Osteocyte (in vitro differentiated cells): ENCODE results near the gene P2RX6. TPM values are rescaled to one million over a fixed set of nuclear protein-coding genes. Genes with fewer than 3 reads are reported as not detected.

Experiments used
- DNase-seq: peaks from one replicate; pipeline ENCODE4 v3.0.0; 2021; ENCODE audit warnings: mixed read lengths; ENCODE audit not compliant: unreplicated experiment; ENCODE audit errors: extremely low spot score
- H3K27ac Mint-ChIP-seq: one replicate; pipeline ENCODE4 v1.8.0; 2021; ENCODE audit warnings: mild to moderate bottlenecking, mixed read lengths; ENCODE audit not compliant: unreplicated experiment
- H3K27me3 Mint-ChIP-seq: one replicate; pipeline ENCODE4 v1.8.0; 2021; ENCODE audit warnings: mixed read lengths; ENCODE audit not compliant: unreplicated experiment
- H3K36me3 Mint-ChIP-seq: one replicate; pipeline ENCODE4 v1.8.0; 2021; ENCODE audit warnings: mixed read lengths; ENCODE audit not compliant: unreplicated experiment
- H3K4me1 Mint-ChIP-seq: one replicate; pipeline ENCODE4 v1.8.0; 2021; ENCODE audit warnings: mixed read lengths; ENCODE audit not compliant: unreplicated experiment
- H3K4me3 Mint-ChIP-seq: one replicate; pipeline ENCODE4 v1.8.0; 2021; ENCODE audit warnings: mild to moderate bottlenecking, moderate library complexity, mixed read lengths; ENCODE audit not compliant: unreplicated experiment
- H3K9me3 Mint-ChIP-seq: one replicate; pipeline ENCODE4 v1.8.0; 2021; ENCODE audit warnings: mixed read lengths; ENCODE audit not compliant: unreplicated experiment
- long read RNA-seq: library from polyadenylated mRNA; unstranded; transcript quantifications from one replicate; pipeline ENCODE4 v2.0.0, GENCODE V29; 2021
- total RNA-seq: library from RNA; stranded (reverse); gene quantifications from 2 replicates; pipeline ENCODE4 v1.2.1, GENCODE V29; 2021
- TF ChIP-seq, protein P1 (sequence below): fragments of 200-600 bp; sonication (generic); IDR thresholded peaks from 2 replicates; pipeline ENCODE4 v1.5.0; 2021; ENCODE audit warnings: antibody characterized with exemption, mild to moderate bottlenecking, moderate library complexity

P2RX6 gene
- total RNA-seq = 2.6 and 3.5 TPM in 2 replicates
- long read RNA-seq, partial matches to known transcripts = 0 of 1 reads
- long read RNA-seq, other reads (novel, unspliced or antisense) = 0 of 1 reads

DNA sequence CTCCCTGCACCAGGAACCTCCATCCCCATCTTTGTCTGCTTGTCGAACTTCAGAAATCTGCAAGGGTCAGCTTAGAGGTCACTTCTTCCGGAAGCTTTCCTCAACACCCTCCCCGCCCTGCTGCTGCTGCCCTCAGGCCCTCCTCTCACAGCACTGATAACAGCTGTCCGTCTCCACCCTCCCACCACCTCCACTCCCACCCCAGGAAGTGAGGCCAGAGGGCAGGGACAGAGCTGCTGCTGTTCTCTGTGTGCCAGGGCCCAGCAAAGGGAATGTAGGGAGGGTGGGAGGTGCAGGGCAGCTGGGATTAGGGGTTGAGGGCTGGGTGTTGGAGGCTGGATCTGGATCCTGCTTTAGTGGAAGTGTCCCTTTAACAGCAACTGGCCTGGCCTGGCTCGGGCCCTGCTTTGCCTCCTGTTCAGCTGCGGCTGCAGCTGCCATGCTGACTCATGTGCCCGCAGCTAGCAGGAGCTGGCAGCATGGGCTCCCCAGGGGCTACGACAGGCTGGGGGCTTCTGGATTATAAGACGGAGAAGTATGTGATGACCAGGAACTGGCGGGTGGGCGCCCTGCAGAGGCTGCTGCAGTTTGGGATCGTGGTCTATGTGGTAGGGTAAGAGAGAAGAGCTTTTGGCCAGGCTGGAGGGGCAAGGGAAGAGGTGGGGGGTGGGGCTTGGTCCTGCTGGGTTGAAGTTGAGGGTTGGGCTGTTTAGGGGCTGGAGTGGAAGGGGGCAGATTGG is at the start of gene P2RX6:
Gene P2RX6 (plus strand): TSS at position 440 of the 740 bp plus-strand sequence. CDS start 10 bp downstream, at position 450.
- Mint-ChIP-seq H3K4me1 (peaks cover 33% of the 10 kb centered on the region), H3K9me3 (no peaks in the 10 kb centered on the region), H3K27me3 (no peaks in the 10 kb centered on the region), H3K27ac (peak within 1 kb of the TSS; percentile 95), H3K36me3 (no peaks in the 10 kb centered on the region), H3K4me3 (peak within 1 kb of the TSS; percentile 82)
- DNase-seq = no peak
- TF ChIP-seq, protein P1, sequence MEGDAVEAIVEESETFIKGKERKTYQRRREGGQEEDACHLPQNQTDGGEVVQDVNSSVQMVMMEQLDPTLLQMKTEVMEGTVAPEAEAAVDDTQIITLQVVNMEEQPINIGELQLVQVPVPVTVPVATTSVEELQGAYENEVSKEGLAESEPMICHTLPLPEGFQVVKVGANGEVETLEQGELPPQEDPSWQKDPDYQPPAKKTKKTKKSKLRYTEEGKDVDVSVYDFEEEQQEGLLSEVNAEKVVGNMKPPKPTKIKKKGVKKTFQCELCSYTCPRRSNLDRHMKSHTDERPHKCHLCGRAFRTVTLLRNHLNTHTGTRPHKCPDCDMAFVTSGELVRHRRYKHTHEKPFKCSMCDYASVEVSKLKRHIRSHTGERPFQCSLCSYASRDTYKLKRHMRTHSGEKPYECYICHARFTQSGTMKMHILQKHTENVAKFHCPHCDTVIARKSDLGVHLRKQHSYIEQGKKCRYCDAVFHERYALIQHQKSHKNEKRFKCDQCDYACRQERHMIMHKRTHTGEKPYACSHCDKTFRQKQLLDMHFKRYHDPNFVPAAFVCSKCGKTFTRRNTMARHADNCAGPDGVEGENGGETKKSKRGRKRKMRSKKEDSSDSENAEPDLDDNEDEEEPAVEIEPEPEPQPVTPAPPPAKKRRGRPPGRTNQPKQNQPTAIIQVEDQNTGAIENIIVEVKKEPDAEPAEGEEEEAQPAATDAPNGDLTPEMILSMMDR = no peak

DNA sequence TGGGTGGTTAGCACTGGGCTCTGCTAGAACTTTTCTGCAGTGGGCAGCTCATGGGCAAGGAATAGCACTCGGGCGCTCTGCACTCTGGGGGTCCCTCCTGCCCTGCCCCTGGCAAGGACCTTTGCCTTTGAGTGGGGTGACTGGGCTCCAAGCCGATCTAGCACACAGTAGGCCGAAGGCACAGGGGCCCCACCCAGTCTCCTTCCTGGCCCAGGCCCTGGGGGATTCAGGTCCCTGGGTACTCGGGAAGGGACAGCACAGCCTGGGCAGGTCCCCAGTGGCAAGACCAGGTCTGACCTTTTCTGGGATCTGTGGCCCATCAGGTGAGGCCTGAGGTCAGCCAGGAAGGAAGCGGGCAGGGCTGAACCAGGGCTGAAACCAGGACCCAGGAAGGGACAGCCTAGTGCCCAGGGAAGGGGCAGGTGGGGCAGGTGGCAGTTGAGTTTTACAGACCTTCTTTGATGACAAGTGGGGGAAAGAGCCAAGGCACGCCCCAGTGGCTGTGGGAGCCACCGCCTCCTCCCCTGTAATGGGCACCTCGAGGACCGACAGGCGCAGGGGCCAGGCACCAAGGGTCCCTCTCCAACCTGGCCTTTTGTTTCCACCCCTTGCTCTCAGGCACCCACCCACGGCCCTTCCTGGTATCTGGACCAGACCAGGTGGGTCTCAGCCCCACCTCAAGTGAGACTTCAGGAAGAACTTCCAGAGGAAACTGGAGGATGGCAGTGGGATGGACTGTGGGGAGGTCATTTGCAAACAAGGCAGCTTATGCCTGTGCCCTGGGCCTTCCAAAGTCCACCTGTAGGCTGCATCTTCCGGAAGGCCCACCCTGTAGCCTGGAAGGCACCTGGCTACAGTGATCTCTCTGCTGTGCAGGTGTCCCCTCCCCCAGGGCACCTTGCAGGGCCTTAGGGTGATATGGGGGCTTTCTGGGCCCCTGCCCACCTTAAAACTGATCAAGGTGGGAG is 48.8 kb upstream of the P2RX6 start:
- no peak overlapping the region for H3K27ac Mint-ChIP-seq
- H3K9me3 Mint-ChIP-seq = no peaks in the 10 kb centered on the region
- no peak for DNase-seq
- peak overlapping the region; percentile 57 for H3K4me3 Mint-ChIP-seq
- peaks cover 18% of the 10 kb centered on the region for H3K4me1 Mint-ChIP-seq
- no peaks in the 10 kb centered on the region for H3K27me3 Mint-ChIP-seq
- TF ChIP-seq, protein P1 = no peak
- no peaks in the 10 kb centered on the region for H3K36me3 Mint-ChIP-seq

DNA sequence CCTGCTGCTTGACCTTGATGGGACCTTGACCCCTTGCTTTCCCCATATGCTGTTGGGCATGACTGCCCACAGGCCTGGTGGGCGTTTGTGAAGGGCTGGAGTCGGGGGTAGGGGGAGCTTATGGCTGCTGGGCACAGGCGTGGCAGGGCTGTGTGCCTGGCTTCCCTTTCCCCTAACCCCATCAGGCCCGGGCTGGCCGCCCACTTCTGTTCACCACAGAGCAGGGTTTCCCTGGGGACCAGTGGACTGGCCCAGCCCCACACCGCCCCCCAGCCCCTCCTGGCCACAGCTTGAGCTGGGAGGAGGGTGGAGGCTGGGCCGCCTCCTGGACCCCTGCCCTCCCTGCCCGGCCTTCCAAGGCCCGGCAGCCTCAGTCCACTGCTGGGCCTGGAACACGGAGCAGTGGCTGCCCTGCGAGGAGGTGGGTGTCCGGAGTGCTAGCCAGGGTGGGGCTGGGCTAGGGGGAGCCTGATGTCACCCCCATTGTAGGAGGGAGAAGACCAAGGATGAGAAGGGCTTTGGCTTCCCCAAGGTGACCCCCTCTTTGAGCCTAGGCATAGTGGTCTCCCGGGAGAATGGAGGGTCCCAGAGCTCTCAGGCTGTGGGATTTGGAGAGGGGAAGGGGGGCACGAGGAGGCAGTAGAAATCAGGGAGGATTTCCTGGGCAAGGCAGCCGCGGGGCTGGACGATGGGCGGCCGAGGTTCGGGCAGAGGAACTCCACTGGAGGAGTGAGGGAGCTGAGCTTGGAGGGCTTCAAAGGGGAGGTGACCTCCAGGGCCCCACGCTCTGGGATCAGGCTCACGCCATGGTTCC is 47.9 kb upstream of the P2RX6 start, which contains the start of gene AIFM3:
Gene AIFM3 (plus strand): TSS at position 373 of the 814 bp plus-strand sequence. CDS start 690 bp downstream, outside the sequence.
- Mint-ChIP-seq H3K9me3 (no peaks in the 10 kb centered on the region), H3K4me1 (peaks cover 25% of the 10 kb centered on the region), H3K27me3 (no peaks in the 10 kb centered on the region), H3K27ac (no peak within 1 kb of the TSS), H3K36me3 (no peaks in the 10 kb centered on the region), H3K4me3 (no peak within 1 kb of the TSS)
- TF ChIP-seq, protein P1 = no peak
- no peak for DNase-seq

DNA sequence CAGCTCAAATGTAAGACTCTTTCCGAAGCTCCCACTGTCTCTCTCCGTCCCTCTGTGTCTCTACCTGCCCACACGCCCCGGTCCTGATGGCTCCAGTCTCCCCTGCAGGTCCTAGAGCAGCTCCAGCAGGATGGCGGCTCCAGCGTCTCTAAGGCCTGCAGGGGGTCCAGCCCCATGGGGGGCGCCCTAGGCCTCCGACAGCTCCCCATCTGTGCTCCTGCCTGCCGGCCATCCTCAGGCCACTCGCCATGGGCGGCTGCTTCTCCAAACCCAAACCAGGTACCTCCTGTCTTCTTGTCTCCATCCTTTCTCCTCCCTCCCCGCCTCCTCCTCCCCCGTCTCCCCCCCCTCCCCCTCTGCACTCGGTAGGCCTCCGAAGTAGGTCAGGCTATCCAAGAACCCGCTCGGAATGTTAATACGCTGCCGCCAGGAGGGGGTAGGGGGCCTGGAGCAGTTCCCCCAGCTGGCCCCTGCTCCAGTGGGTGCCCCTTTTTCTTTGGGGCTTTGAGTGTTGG is 47.2 kb upstream of the P2RX6 start:
- Mint-ChIP-seq H3K27ac (no peak overlapping the region), H3K4me1 (peaks cover 31% of the 10 kb centered on the region), H3K9me3 (no peaks in the 10 kb centered on the region), H3K36me3 (no peaks in the 10 kb centered on the region), H3K4me3 (no peak overlapping the region), H3K27me3 (no peaks in the 10 kb centered on the region)
- DNase-seq = no peak
- TF ChIP-seq, protein P1 = no peak
